HCT116 (cell line): ENCODE data around the gene ARHGEF11. TPM values are rescaled to one million over a fixed set of nuclear protein-coding genes. Genes with fewer than 3 reads are reported as not detected.

ENCODE experiments used
- ATAC-seq: fragments of 200-7000 bp; cut with Tn5 transposase; 2 replicates; pipeline ENCODE4 v1.9.1; 2020; ENCODE audit warnings: mild to moderate bottlenecking, moderate library complexity
- BruUV-seq: library from RNA; stranded (reverse); fragments of 400-500 nt; replicated peaks from 2 replicates; lab custom pipeline; 2021; lab: Mats Ljungman, UMichigan
- CTCF ChIA-PET: fragments of 300-600 bp; sonication (Branson Sonifier 250); formaldehyde crosslinking; loops from one replicate; lab custom pipeline; 2021; ENCODE audit warnings: antibody characterized with exemption; lab: Charles Lee
- POLR2A ChIA-PET: fragments of 300-600, 350-600 bp; sonication (Branson Sonifier 250); formaldehyde crosslinking; loops from one replicate; lab custom pipeline; 2021; ENCODE audit warnings: antibody characterized with exemption; lab: Charles Lee
- RAD21 ChIA-PET, 2 experiments: fragments of 300-600 bp; sonication (Branson Sonifier 250); formaldehyde crosslinking; loops; one replicate each; lab custom pipeline; 2023; ENCODE audit warnings: low total read pairs in 2 of 2; ENCODE audit not compliant: uncharacterized antibody in 2 of 2, unreplicated experiment in 2 of 2, low non-redundant PET in 1 of 2; lab: Charles Lee
- DNase-seq: peaks from one replicate; pipeline ENCODE4 v3.0.0-alpha.2; 2010; ENCODE audit warnings: low read depth, low spot score
- H2AFZ ChIP-seq: fragments of 200-600 bp; shearing (Covaris generic), sonication (generic); 2 replicates; pipeline ENCODE4 v1.6.1; 2017; ENCODE audit warnings: low read depth, mixed run types, mixed read lengths, antibody characterized with exemption, low read length; ENCODE audit not compliant: poor library complexity, severe bottlenecking
- H3K27ac ChIP-seq: 2 replicates; pipeline ENCODE4 v1.5.1; 2012; ENCODE audit warnings: low read depth, low read length
- H3K27me3 ChIP-seq: fragments of 200-600 bp; sonication (generic); 2 replicates; pipeline ENCODE4 v1.6.1; 2016; ENCODE audit warnings: mixed run types, low read length, mixed read lengths; ENCODE audit not compliant: insufficient read depth
- H3K36me3 ChIP-seq, 2 experiments: fragments of 200-500 bp in 1 of 2; fragments of 200-600 bp in 1 of 2; sonication (Bioruptor generic) in 1 of 2; sonication (generic) in 1 of 2; 2 replicates each; pipeline versions ENCODE4 v1.5.1 to v1.6.1; 2014 to 2016; ENCODE audit warnings: low read length in 2 of 2, inconsistent platforms in 1 of 2, mixed read lengths in 1 of 2, mixed run types in 1 of 2; ENCODE audit not compliant: insufficient read depth in 2 of 2, control insufficient read depth in 1 of 2
- H3K4me1 ChIP-seq, 2 experiments: fragments of 200-600 bp in 1 of 2; sonication (generic) in 1 of 2; 2 replicates each; pipeline versions ENCODE4 v1.5.1 to v1.6.1; 2012 to 2017; ENCODE audit warnings: low read length in 2 of 2, inconsistent platforms in 1 of 2, mild to moderate bottlenecking in 1 of 2, mixed read lengths in 1 of 2, mixed run types in 1 of 2, moderate library complexity in 1 of 2; ENCODE audit not compliant: insufficient read depth in 2 of 2, control insufficient read depth in 1 of 2
- H3K4me2 ChIP-seq: fragments of 200-600 bp; sonication (generic); 2 replicates; pipeline ENCODE4 v1.6.1; 2017; ENCODE audit warnings: mixed run types, low read length, mixed read lengths
- H3K4me3 ChIP-seq, 2 experiments: fragments of 200-600 bp in 1 of 2; sonication (generic) in 1 of 2; replicated peaks in 1 of 2; 2 replicates each; pipeline ENCODE4 v1.5.1; 2011 to 2016; ENCODE audit warnings: low read length in 2 of 2, control low read depth in 1 of 2, low read depth in 1 of 2, mild to moderate bottlenecking in 1 of 2, mixed read lengths in 1 of 2, mixed run types in 1 of 2
- H3K79me2 ChIP-seq: fragments of 200-600 bp; sonication (generic); 2 replicates; pipeline ENCODE4 v1.6.1; 2017; ENCODE audit warnings: mild to moderate bottlenecking, mixed run types, low read length, moderate library complexity, mixed read lengths; ENCODE audit not compliant: insufficient read depth
- H3K9ac ChIP-seq: fragments of 200-600 bp; sonication (generic); 2 replicates; pipeline ENCODE4 v1.6.1; 2016; ENCODE audit warnings: low read length, mixed read lengths
- H3K9me2 ChIP-seq: fragments of 200-600 bp; sonication (generic), shearing (Covaris generic); 2 replicates; pipeline ENCODE4 v1.6.1; 2017; ENCODE audit warnings: mixed run types, mild to moderate bottlenecking, moderate library complexity; ENCODE audit not compliant: insufficient read depth
- H3K9me3 ChIP-seq, 2 experiments: fragments of 200-500 bp in 1 of 2; fragments of 200-600 bp in 1 of 2; sonication (Bioruptor generic) in 1 of 2; sonication (generic) in 1 of 2; 2 replicates each; pipeline ENCODE4 v1.6.1; 2014 to 2017; ENCODE audit warnings: low read length in 2 of 2, mixed read lengths in 2 of 2, inconsistent platforms in 1 of 2, low read depth in 1 of 2, mild to moderate bottlenecking in 1 of 2, mixed run types in 1 of 2, moderate library complexity in 1 of 2; ENCODE audit not compliant: control insufficient read depth in 1 of 2, insufficient read depth in 1 of 2
- H4K20me1 ChIP-seq: fragments of 200-600 bp; sonication (generic), shearing (Covaris generic); 2 replicates; pipeline ENCODE4 v1.6.1; 2017; ENCODE audit warnings: mixed run types, mild to moderate bottlenecking, moderate library complexity; ENCODE audit not compliant: insufficient read depth
- ATF3 ChIP-seq: IDR thresholded peaks from 2 replicates; pipeline ENCODE4 v1.6.1; 2012
- CTCF ChIP-seq, 3 experiments: fragments of 200-600 bp in 1 of 3; sonication (generic) in 1 of 3; IDR thresholded peaks in 2 of 3; conservative IDR thresholded peaks in 1 of 3; 2 replicates each; pipeline ENCODE4 v1.5.1; 2012 to 2017; ENCODE audit warnings: low read depth in 2 of 3, low read length in 2 of 3, antibody characterized with exemption in 1 of 3, borderline replicate concordance in 1 of 3, control low read depth in 1 of 3, mild to moderate bottlenecking in 1 of 3, mixed read lengths in 1 of 3, mixed run types in 1 of 3, moderate library complexity in 1 of 3; ENCODE audit not compliant: insufficient read depth in 1 of 3
- EGR1 ChIP-seq: IDR thresholded peaks from 2 replicates; pipeline ENCODE4 v1.6.1; 2012; ENCODE audit warnings: low read depth
- ELF1 ChIP-seq: IDR thresholded peaks from 2 replicates; pipeline ENCODE4 v1.6.1; 2012; ENCODE audit warnings: low read depth, borderline replicate concordance
- EZH2 ChIP-seq: fragments of 200-600 bp; sonication (generic); IDR thresholded peaks from 2 replicates; pipeline ENCODE4 v1.6.1; 2017; ENCODE audit warnings: antibody characterized with exemption, mixed run types
- POLR2A ChIP-seq: IDR thresholded peaks from 2 replicates; pipeline ENCODE4 v1.7.0; 2011; ENCODE audit warnings: borderline replicate concordance; ENCODE audit not compliant: insufficient read depth, insufficient read length; ENCODE audit errors: extremely low read depth
- POLR2AphosphoS5 ChIP-seq: IDR thresholded peaks from 2 replicates; pipeline ENCODE4 v1.6.1; 2011; ENCODE audit warnings: mild to moderate bottlenecking, low read depth, low read length, moderate library complexity
- REST ChIP-seq: IDR thresholded peaks from 2 replicates; pipeline ENCODE4 v1.6.1; 2012; ENCODE audit warnings: low read depth
- SIN3A ChIP-seq: IDR thresholded peaks from 2 replicates; pipeline ENCODE4 v1.6.1; 2012; ENCODE audit warnings: low read depth
- SP1 ChIP-seq: IDR thresholded peaks from 2 replicates; pipeline ENCODE4 v1.6.1; 2012; ENCODE audit warnings: low read depth
- SRF ChIP-seq: IDR thresholded peaks from 2 replicates; pipeline ENCODE4 v1.6.1; 2012; ENCODE audit warnings: low read depth
- YY1 ChIP-seq: IDR thresholded peaks from 2 replicates; pipeline ENCODE4 v1.6.1; 2011; ENCODE audit warnings: low read length, low read depth, moderate library complexity, mild to moderate bottlenecking; ENCODE audit not compliant: insufficient replicate concordance; ENCODE audit errors: extremely low read depth
- ZFX ChIP-seq: fragments of 450-650 bp; IDR thresholded peaks from 2 replicates; pipeline ENCODE4 v1.6.1; 2017
- ZNF274 ChIP-seq: fragments of 200-500 bp; sonication (Bioruptor generic); IDR thresholded peaks from 2 replicates; pipeline ENCODE4 v1.6.1; 2014; ENCODE audit warnings: mild to moderate bottlenecking, low read depth, low read length, inconsistent platforms
- intact Hi-C: fragments of 100-400 bp; cut with micrococcal nuclease; formaldehyde crosslinking; loops from 2 replicates; pipeline ENCODE4 v1.10.0; 2022
- total RNA-seq: library from RNA; stranded (reverse); gene quantifications from one replicate; pipeline ENCODE4 v1.2.1, GENCODE V29; 2021; ENCODE audit not compliant: unreplicated experiment

The ARHGEF11 gene
- total RNA-seq, 1 experiment from 2014 or later, result 28.9 TPM

- Histone ChIP-seq H3K9me3 (no peaks in the 10 kb centered on the region), H2AFZ (peak overlapping the region; percentile 79), H3K27me3 (no peaks in the 10 kb centered on the region), H3K36me3 (no peaks in the 10 kb centered on the region), H4K20me1 (no peaks in the 10 kb centered on the region), H3K9me2 (no peaks in the 10 kb centered on the region), H3K9ac (no peak overlapping the region; the same call in 1 of the 2 replicates), H3K79me2 (no peaks in the 10 kb centered on the region), H3K4me3 (no peak overlapping the region), H3K4me2 (peak overlapping the region; percentile 37), H3K27ac (no peak overlapping the region), H3K4me1 (peaks cover 0 to 35% of the 10 kb centered on the region in 2 experiments; a peak in 3 of 4 replicates)
- DNase-seq (peak; percentile 81), ATAC-seq (peak; percentile 68)
- ChIA-PET POLR2A (interaction anchor here (0.7 to 1.4 kb wide), 4 partner anchors 38 to 200 kb away, joined by 3 to 7 read pairs (median 4); no protein-coding TSS in a partner anchor), RAD21 (interaction anchor here (0.6 to 1.9 kb wide), 6 partner anchors 14 to 201 kb away, joined by 3 to 6 read pairs (median 5); partner anchors contain the start of genes ISG20L2 (in 1 of the 2) and METTL25B (in 1 of the 2)), CTCF (interaction anchor here (0.5 to 4.6 kb wide), 10 partner anchors 30 to 271 kb away, joined by 3 to 62 read pairs (median 6); partner anchors contain the start of genes HAPLN2, ISG20L2, LRRC71 and METTL25B)
- no TSS peak for BruUV-seq
- intact Hi-C loops, result loop anchor here (1.0 to 2.0 kb wide), 4 partner anchors 51 to 201 kb away; no protein-coding TSS in a partner anchor
- no peak for TF ChIP-seq REST
- TF ChIP-seq EZH2, result no peak
- peak; percentile 48; the same call in 1 of the 2 replicates for TF ChIP-seq ZFX
- TF ChIP-seq POLR2A, result no peak
- peak; percentile 55 for TF ChIP-seq YY1
- no peak for TF ChIP-seq SIN3A
- no peak for TF ChIP-seq SP1
- TF ChIP-seq CTCF (IDR thresholded peaks at IDR 0.05 in 2 of 3, conservative IDR thresholded peaks at IDR 0.05 in 1 of 3; ENCODE audit: borderline replicate concordance in 1 of 3, insufficient read depth in 1 of 3, low read depth in 2 of 3, low read length in 2 of 3), result peak in 2 of 3 experiments; percentile 76 to 85; a peak in 4 of 6 replicates
- peak; percentile 59 for TF ChIP-seq POLR2AphosphoS5
- TF ChIP-seq ZNF274, result no peak
- TF ChIP-seq EGR1, result no peak
- TF ChIP-seq SRF, result no peak
- TF ChIP-seq ELF1, result no peak
- no peak for TF ChIP-seq ATF3
These were observed 155.6 kb downstream of the ARHGEF11 start for GRCh38 chr1:156889802-156890580.
